Measurements from ENCODE around the gene PATJ.
"Not testable (repeated sequence)": the region's sequence is repeated elsewhere in the genome, so short reads cannot be mapped to it uniquely, and the experiment has no call there.

The PATJ gene
- 23.6 to 187 (median 131) reads per million in 3 experiments for total RNA-seq

GRCh38 chr1:61741711-61742619, at the start of gene PATJ:
Gene PATJ (plus strand): TSS chr1:61742480. CDS start chr1:61762893, 20,413 bp downstream.
- peak; percentile 75 for DNase-seq

GRCh38 chr1:61699911-61700851, 42.1 kb upstream of the PATJ start:
- DNase-seq, result no peak

- no peak for DNase-seq
These were observed 33.0 kb upstream of the PATJ start for GRCh38 chr1:61708953-61709907.

GRCh38 chr1:61709908-61710289, 32.4 kb upstream of the PATJ start:
- no peak for DNase-seq

GRCh38 chr1:61711257-61711656, 31.0 kb upstream of the PATJ start:
- DNase-seq, result not testable (repeated sequence)

- DNase-seq, result no peak
These were observed 30.3 kb upstream of the PATJ start for GRCh38 chr1:61711969-61712368.

GRCh38 chr1:61718996-61719663, 23.1 kb upstream of the PATJ start:
- DNase-seq, result not testable (repeated sequence)

GRCh38 chr1:61724506-61724812, 17.8 kb upstream of the PATJ start:
- DNase-seq, result no peak

- peak; percentile 83 for DNase-seq
These were observed 17.2 kb upstream of the PATJ start, which contains the start of gene TM2D1 for GRCh38 chr1:61724813-61725694. Gene TM2D1 (minus strand): TSS chr1:61725141. CDS start chr1:61725120, 21 bp downstream.

GRCh38 chr1:61727544-61727943, 14.7 kb upstream of the PATJ start:
- no peak for DNase-seq

GRCh38 chr1:61730679-61731078, 11.6 kb upstream of the PATJ start:
- not testable (repeated sequence) for DNase-seq

- no peak for DNase-seq
These were observed 9.6 kb upstream of the PATJ start for GRCh38 chr1:61732726-61733125.

- no peak for DNase-seq
These were observed 1.3 kb upstream of the PATJ start for GRCh38 chr1:61740751-61741700.

GRCh38 chr1:61742620-61743430, 545 bp downstream of the PATJ start:
- DNase-seq, result no peak

GRCh38 chr1:61743431-61743705, 1.1 kb downstream of the PATJ start:
- DNase-seq, result no peak

- DNase-seq, result no peak
These were observed 1.7 kb downstream of the PATJ start for GRCh38 chr1:61743716-61744580.

- no peak for DNase-seq
These were observed 4.5 kb downstream of the PATJ start for GRCh38 chr1:61746813-61747212.

- DNase-seq, result no peak
These were observed 6.3 kb downstream of the PATJ start for GRCh38 chr1:61748566-61748965.

All from central memory CD4-positive, alpha-beta T cell (primary cell).